Epidermal melanocyte (primary cell): Measurements from ENCODE around the gene ADAMTS12.
"Not testable (repeated sequence)": the region's sequence is repeated elsewhere in the genome, so short reads cannot be mapped to it uniquely, and the experiment has no call there.

Source experiments
- DNase-seq: peaks from one replicate; pipeline ENCODE4 v3.0.0; 2011; ENCODE audit warnings: low spot score; ENCODE audit not compliant: insufficient read length

Gene ADAMTS12

DNA sequence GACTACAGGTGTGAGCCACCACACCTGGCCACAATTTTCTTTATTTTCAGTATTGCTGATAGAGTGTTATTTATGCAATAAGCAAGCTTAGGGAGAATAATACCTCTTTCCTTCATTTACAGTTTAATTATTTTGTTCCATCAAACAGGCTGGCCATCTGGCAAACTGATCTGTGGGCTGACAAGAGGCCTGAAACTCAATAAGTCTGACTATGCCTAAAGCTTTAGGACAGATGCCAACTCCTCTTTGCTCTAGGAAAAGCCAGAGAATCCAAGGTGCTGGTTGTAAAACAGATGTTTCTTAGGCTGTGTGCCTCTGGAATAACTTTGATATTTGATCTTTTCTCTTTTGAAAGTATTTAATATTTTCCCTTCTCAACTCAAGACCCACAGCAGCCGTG is 352.6 kb downstream of the ADAMTS12 start:
- no peak for DNase-seq

DNA sequence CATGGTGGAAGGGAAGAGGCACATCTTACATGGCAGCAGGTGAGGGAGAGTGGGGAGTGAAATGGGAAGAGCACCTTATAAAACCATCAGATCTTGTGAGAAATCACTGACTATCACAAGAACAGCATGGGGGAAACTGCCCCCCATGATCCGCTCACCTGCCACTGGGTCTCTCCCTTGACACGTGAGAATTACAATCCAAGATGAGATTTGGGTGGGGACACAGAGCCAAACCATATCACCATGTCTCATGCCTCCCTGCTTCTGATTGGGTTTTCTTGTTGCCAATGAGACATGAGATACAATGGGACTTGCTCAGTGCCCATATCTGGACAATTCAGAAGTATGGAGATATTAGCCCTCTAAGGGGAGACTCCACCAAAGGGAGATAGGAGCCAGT is 353.6 kb downstream of the ADAMTS12 start:
- DNase-seq: no peak

DNA sequence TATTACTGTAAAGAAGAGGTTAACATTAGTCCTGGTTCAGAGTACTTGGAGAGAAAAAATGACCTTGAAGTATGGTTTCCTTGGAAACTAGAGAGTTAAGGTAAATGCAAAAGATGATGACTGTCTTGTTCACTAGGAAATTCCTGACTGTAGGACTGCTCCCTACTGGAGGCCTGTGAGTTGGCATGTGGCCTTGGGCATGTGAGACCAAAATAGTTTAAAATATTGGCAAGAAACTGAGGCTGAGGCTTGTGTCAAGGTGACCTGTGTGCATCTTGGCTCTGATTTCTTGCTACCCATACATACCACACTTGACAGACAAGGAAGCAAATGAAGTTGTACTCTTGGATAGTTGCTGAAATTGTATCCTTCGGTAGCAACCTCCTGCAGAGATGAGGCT is 354.6 kb downstream of the ADAMTS12 start:
- no peak for DNase-seq

DNA sequence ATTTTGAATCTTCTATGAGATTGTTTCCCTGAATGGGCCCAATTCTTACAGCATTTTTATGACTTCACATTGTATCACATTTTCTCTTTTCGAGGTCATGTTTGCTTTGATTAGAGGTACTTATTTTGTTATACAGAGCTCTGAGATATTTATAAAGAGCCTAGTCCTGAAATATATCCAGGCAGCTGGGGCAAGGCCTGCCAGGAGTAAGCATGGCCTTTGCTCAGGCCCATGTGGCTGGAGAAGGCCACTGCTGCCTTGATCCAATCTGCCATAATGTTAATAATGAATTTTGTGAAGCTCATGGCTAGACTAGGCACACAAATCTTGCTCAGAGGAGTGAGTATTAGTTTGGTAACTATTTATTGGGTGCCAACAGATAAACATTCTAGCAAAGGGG is 355.0 kb downstream of the ADAMTS12 start:
- no peak for DNase-seq

DNA sequence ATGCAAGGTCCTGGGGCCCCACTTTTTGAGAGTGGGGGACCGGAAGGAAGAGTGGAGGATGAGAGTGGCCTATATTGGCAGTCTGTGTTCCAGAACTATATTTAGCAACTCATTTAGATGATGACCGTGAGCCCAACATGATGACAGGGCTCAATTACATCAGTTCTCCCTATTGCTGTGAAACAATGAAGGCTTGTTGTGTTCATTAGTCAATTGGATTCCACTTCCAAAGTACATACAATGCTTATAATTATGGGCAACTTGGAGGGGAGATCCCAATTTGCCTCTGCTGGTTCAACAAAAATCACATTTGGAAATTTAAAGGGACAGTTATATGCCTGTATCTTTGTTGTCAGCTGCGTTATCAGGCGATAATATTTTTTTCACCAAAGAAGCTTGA is 360.0 kb downstream of the ADAMTS12 start:
- DNase-seq: no peak

DNA sequence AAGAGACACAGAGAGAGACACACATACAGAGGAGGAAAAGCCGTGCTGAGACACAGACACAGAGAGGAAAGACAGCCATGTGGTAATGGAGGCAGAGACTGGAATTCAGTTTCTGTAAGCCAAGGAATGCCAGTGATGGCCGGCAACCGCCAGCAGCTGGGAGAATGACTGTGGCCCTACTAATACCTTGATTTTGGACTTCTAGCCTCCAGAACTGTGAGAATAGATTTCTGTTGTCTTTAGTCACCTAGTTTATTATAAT is 360.8 kb downstream of the ADAMTS12 start:
- no peak for DNase-seq

DNA sequence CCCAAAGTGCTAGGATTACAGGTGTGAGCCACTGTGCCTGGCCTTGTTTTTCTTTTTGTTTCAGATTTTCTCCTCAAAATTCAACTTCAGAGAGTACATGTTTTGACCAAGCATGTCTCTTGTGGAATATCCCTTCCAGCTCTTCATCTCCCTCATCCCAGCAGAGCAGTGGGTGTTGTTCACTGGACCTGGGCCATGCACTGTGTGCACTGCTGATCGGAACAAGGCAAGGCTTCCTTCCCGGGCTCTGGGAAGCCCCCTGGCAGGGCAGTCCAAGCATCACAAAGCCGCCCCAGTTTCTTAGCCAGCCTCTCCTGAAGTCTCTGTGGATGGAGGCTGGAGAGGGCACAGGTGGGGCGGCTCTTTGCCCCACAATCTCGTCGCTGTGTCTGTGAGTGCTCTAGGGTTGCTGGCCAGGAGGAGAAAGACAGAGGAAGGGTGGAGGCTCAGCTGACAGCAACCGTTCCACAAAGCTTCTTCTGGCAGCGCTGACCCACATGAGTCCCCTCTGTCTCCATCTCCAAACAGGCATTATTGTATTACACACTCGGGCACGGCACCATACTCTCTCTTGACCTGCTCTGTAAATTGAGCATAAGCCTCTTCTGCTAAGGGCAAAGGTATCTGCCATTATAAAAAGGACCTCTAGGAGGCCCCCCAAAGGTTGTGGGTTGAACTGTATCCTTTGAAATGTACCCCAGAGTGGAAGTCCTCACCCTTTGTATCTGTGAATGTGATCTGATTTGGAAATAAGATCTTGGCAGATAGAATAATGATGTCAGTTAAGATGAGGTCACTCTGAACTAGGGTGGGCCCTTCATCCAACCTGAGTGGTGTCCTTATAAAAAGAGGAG is 361.4 kb downstream of the ADAMTS12 start:
- no peak for DNase-seq

DNA sequence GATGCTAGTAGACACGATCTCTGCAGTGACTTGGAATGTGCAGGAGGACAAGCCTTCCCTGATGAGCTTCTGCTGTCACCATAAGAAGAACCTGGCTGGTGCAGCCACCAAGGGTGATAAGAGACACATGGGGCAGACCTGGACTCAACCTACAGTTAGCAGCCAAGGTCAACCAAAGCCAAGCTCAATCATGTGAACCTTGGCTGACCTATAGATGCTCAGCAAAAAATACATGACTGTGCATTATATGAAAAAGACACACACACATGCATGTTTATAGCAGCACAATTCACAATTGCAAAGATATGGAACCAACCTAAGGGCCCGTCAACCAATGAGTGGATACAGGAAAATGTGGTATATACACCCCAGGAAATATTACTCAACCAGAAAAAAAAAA is 364.1 kb downstream of the ADAMTS12 start:
- DNase-seq: no peak

DNA sequence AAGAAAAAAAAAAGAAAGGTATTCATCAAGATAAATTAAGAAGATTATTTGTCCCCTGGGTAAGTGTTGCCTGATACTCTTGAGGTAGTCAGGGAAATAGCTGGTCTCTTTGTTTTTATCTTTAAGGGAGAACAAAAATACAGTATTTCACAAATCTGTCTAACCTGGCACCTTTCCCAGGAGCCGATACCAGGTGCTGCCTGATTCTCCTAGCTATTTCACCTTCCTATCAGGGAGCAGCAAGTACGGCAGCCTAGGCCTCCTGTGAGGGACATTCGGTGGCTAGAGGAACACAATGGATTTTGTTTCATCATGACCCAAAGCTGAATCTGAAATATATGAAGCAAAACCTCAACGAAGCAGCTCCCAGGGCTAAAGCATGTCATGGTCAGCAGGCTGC is 365.0 kb downstream of the ADAMTS12 start:
- no peak for DNase-seq

DNA sequence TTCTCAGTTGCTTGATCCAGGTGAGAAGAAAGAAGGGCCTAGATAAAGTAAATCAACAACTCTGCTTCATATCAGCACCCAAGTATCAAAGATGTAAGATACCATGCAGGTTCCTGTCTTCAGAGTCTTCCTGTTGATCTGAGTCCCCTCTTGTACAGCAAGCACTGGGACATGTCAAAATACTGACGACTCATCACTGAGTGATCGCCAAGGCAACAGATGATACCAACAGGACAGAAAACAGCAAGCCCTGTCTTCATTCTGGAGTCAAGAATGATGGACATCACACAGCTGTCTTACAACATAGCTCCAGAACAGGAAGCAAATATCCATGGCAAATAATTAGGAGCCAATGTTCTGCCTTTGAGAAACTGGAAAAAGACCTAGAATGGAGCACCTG is 367.3 kb downstream of the ADAMTS12 start:
- no peak for DNase-seq

DNA sequence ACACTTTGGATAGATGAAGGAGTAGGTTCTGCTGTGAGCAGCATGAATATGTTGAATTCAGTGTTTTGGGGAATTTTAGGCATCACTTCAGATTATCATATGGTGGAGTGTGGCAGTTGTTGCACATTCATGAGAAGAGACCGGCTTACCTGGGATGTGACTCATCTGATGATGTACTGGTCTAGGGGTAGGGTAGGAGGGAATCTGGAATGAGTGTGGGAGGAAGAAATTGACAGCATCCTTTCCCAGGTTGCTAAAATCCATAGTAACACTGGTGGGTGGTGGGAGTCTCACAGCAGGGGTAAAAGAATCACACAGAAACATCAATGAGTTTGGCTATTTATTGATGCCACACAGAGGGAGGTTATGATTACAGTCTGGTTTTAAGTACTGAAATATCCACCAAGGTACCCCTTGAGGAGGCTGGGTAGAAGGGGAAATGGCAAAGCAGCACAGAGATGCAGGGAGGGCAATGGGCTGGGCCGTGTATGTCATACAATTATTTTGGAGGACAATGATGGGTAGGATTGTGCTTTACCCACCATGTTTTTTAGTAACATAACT is 368.5 kb downstream of the ADAMTS12 start:
- no peak for DNase-seq

DNA sequence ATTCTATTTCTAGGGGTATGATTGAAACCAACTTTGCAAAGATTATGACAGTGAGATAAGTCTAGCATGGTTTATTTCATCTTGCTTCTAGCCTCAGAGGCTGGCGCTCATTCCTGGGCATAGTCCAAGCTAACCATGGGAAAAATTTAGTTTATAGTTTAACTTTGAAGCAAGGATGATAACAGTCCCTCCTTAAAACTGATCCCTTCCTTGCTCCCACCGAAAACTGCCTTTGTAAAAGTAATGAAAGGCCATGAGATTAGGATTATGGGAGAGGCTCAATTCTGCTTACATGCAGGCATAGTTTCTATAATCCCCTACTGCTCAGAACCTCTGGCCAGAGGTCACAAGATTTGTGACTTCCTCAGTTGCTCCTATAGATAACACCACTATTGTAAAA is 375.4 kb downstream of the ADAMTS12 start:
- no peak for DNase-seq

DNA sequence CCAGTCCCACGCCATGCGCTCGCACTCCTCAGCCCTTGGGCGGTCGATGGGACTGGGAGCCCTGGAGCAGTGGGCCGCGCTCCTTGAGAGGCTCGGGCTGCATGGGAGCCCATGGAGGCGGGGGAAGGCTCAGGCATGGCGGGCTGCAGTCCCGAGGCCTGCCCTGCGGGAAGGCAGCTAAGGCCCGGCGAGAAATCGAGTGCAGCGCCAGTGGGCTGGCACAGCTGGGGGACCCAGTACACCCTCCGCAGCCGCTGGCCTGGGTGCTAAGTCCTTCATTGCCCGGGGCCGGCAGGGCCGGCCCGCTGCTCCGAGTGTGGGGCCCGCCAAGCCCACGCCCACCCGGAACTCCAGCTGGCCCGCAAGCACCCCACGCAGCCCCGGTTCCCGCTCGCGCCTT is 376.4 kb downstream of the ADAMTS12 start:
- DNase-seq: not testable (repeated sequence)

DNA sequence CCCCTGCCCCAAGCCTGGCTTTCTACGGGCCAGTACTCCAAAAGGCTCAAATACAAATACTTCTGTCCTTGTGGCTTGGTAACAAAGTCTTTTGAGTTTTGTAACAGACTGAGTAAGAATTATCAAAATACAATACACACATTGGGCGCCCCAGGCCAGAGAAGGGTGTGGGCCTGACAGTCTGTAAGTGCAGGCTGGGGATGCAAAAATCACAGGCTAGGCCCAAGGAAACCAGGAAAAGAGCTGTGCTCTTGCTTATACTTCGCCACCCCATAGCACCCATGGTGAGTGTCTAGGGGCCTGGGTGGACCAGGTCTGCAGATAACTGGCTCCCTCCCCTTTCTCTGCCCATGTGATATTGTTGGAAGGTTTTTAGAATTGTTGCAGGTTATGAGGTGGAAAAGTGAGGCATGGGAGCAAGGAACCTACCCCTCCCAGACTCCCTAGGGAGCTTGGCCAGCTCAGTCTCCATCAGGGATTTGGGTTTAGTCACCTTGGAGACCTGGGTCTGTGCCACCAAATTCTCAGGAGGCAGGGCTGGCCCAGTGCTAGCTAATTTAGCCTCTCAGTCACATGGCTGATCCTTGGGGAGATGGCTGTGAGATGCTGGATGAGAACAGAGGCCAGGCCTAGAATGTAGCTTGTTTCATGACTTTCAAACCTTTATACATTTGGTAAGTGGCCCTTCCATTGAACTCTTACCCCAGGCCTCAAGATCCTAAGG is 378.2 kb downstream of the ADAMTS12 start:
- DNase-seq: no peak

DNA sequence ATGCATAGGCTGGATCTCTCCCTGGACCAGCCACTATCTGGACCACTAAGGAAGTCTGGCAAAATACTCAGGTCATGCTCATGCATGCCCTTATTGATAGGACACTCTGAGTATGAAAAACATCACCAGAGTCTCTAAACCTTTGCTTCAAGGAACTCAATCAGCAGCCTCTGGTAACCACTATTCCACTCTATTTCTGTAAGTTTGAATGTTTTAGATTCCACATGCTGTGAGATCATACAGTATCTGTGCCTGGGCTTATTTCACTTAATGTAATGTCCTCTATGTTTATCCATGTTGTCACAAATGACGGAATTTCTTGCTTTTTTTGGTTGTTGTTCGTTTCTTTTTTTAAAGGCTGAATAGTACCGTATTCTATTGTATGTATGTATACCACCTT is 382.8 kb downstream of the ADAMTS12 start:
- no peak for DNase-seq

DNA sequence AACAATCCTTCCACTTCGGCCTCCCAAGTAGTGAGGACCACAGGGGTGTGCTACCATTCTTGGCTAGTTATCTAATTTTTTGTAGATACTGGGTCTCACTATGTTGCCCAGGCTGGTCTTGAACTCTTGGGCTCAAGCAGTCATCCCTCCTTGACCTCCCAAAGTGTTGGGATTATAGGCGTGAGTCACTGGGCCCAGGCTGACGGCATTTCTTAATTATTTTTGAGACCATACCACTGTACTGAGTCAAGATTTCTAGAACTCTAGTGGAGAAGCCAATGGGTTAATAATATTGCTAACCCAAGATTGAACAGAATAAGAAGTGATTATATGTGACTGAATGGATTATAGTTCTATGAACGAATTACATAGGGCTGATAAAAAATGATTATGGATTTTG is 384.4 kb downstream of the ADAMTS12 start:
- DNase-seq: no peak

DNA sequence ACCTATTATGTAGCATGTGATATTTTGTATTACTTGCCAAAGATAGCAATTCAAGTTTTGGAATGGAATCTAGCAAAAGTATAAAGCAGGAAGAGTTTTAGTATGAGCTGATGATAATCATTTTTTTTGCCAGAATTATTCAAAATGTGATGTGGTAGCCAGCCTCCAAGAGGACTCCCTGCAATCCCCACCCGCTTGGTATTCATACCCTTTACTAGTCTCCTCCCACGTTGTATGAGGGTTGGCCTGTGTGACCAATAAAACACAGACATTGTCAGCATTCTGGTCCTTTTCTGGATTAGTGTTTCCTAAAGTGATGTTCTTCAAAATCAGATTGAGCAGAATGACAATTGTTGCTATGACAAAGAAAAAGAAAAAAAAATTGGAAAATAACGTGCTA is 387.2 kb downstream of the ADAMTS12 start:
- no peak for DNase-seq

DNA sequence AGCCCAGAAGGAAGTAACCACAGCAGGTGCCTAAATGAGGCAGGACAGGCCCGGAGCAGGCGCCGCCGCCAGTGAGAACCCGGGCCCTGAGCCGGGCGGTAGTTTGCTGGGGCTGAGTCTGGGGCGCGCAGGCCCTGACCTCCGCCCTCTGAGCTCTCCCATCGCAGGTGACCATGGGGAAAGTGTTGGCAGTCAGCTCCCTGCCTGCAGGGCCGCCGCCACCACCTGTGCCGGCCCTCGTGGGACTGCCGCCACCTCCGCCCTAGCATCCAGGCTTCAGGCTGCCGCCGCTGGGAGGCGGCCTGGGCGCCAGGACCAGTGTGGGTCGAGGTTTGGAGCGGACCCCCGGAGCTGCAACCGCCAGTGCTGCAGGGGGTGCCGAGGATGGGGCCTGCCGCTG is 389.9 kb downstream of the ADAMTS12 start:
- no peak for DNase-seq

DNA sequence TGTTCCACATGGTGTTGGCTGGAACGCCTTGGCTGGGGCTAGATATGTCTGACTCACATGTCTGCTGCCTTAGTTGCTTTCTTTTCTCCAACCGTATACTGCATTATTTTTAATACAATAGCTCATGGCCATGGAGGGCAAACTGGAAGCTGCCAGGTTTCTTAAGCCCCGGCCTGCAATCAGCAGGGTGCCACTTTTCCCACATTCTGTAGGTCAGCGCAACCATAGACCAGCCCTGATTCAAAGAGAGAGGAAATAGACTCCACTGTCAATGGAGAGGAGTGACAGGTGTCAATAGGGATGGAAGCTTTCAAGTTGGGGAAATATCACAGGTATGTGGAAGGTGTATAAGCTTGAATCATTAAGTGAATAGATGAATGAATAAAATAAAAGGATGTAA is 390.5 kb downstream of the ADAMTS12 start:
- DNase-seq: no peak

DNA sequence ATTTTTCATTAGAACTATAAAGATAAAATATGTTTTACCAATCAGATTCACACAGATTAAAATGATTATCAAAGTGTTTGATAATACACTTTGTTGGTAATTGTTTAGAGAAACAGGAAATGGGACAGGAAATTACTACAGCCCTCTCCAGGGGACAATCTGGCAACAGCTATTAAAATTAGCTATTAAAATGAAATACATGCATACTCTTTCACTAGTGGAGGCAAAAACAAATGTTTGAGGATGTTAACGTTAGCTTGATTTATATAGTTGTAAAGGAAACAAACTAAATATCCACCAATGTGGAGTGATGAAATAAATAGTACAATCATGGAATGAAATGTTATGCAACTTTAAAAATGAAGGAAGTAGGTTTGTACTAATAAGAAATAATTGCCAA is 397.3 kb downstream of the ADAMTS12 start:
- no peak for DNase-seq

DNA sequence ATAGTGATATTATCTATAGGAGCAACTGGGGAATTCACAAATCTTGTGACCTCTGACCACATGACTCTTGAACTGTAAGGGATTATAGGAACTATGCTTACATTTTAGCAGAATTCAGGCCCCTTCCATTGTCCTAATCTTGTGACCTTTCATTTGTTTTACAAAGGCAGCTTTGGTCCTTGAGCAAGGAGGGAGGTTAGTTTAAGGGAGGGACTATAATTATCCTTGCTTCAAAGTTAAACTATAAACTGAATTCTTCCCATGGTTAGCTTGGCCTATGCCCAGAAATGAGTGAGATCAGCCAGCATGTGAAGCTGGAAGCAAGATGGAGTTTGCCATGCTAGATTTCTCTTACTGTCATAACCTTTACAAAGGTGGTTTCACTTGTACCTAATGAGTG is 399.8 kb downstream of the ADAMTS12 start:
- DNase-seq: no peak

DNA sequence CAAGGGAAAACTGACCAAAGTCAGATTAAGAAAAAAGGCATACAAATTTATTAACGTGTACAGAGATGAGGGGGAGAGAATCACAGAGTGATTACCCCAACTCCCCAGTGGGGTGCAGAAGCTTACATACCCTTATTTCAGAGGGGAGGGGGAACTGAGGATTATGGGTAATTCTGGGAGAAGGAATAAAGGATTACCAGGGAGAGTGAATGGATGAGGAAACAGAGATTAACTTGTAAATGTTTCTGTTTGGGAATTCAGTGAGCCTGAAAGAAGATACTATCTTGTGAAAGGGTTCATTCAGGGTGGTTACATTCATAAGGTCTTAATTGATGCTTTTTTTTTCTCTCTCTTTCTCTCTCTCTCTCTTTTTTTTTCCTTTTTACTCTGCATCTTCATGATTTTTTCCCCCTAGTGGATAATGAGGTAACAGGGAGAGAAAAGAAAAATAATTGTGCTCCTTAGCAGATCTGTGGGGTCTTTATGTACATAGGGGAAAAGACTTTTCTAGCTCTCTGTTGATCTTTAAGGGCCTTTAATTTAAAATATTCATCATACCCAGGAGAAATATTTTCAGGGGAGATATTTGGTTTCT is 401.6 kb downstream of the ADAMTS12 start:
- no peak for DNase-seq
